8988T (cell line): ENCODE measurements around the gene RTP5.
A peak's percentile ranks its signal among the peaks of the same experiment; 100 is the strongest.

Source experiments
- DNase-seq: peaks from one replicate; pipeline ENCODE4 v3.0.0; 2011

The RTP5 gene

GRCh38 chr2:241858206-241859016 lies 11.1 kb upstream of the RTP5 start, which contains the start of gene PDCD1:
Gene PDCD1 (minus strand): TSS chr2:241858894. CDS start chr2:241858838, 56 bp downstream.
- DNase-seq: peak; percentile 38

- DNase-seq: no peak
Observed at GRCh38 chr2:241859017-241859435, 10.5 kb upstream of the RTP5 start.

GRCh38 chr2:241859436-241860183 lies 9.9 kb upstream of the RTP5 start:
- DNase-seq: peak; percentile 84

GRCh38 chr2:241860184-241861078 lies 9.1 kb upstream of the RTP5 start:
- no peak for DNase-seq

GRCh38 chr2:241861264-241861663 lies 8.3 kb upstream of the RTP5 start:
- no peak for DNase-seq

GRCh38 chr2:241862093-241862492 lies 7.4 kb upstream of the RTP5 start:
- DNase-seq: no peak

GRCh38 chr2:241862775-241863535 lies 6.6 kb upstream of the RTP5 start:
- no peak for DNase-seq

GRCh38 chr2:241863536-241863954 lies 6.0 kb upstream of the RTP5 start:
- no peak for DNase-seq

- no peak for DNase-seq
Observed at GRCh38 chr2:241864168-241864849, 5.2 kb upstream of the RTP5 start.

- no peak for DNase-seq
Observed at GRCh38 chr2:241864850-241865213, 4.7 kb upstream of the RTP5 start.

- no peak for DNase-seq
Observed at GRCh38 chr2:241865416-241865956, 4.0 kb upstream of the RTP5 start.

GRCh38 chr2:241865957-241866789 lies 3.4 kb upstream of the RTP5 start:
- DNase-seq: no peak

- DNase-seq: no peak
Observed at GRCh38 chr2:241866790-241867645, 2.5 kb upstream of the RTP5 start.

- DNase-seq: no peak
Observed at GRCh38 chr2:241867776-241868420, 1.6 kb upstream of the RTP5 start.

GRCh38 chr2:241868661-241869081 lies 858 bp upstream of the RTP5 start:
- DNase-seq: no peak

GRCh38 chr2:241870081-241870541 lies 582 bp downstream of the RTP5 start:
- no peak for DNase-seq

GRCh38 chr2:241870611-241871537 lies 1.3 kb downstream of the RTP5 start:
- no peak for DNase-seq
